NCI-H82 (cell line): ENCODE results near the gene MAP6D1.

ENCODE experiments used
- DNase-seq: peaks from one replicate; lab custom pipeline; 2025; lab: John Stamatoyannopoulos, UW

Gene MAP6D1

GRCh38 chr3:183825456-183826161 lies at the start of gene MAP6D1:
MAP6D1 (minus strand) TSS chr3:183825577; CDS start chr3:183825547, 30 bp downstream.
- peak; percentile 86 for DNase-seq

GRCh38 chr3:183873914-183874313 lies 48.5 kb upstream of the MAP6D1 start:
- no peak for DNase-seq

GRCh38 chr3:183871541-183871940 lies 46.2 kb upstream of the MAP6D1 start:
- DNase-seq = no peak

GRCh38 chr3:183870563-183870962 lies 45.2 kb upstream of the MAP6D1 start:
- DNase-seq = no peak

- DNase-seq = no peak
Observed at GRCh38 chr3:183868796-183869195, 43.4 kb upstream of the MAP6D1 start.

- no peak for DNase-seq
Observed at GRCh38 chr3:183862610-183863009, 37.2 kb upstream of the MAP6D1 start.

GRCh38 chr3:183857863-183858262 lies 32.5 kb upstream of the MAP6D1 start:
- no peak for DNase-seq

- DNase-seq = no peak
Observed at GRCh38 chr3:183854318-183855035, 29.1 kb upstream of the MAP6D1 start.

- DNase-seq = no peak
Observed at GRCh38 chr3:183845608-183846288, 20.4 kb upstream of the MAP6D1 start.

GRCh38 chr3:183845090-183845489 lies 19.7 kb upstream of the MAP6D1 start:
- DNase-seq = no peak

- DNase-seq = no peak
Observed at GRCh38 chr3:183844606-183845005, 19.2 kb upstream of the MAP6D1 start.

- no peak for DNase-seq
Observed at GRCh38 chr3:183839751-183840150, 14.4 kb upstream of the MAP6D1 start.

- no peak for DNase-seq
Observed at GRCh38 chr3:183837894-183838293, 12.5 kb upstream of the MAP6D1 start.

GRCh38 chr3:183837390-183837789 lies 12.0 kb upstream of the MAP6D1 start:
- no peak for DNase-seq

- DNase-seq = no peak
Observed at GRCh38 chr3:183833516-183833915, 8.1 kb upstream of the MAP6D1 start.

- no peak for DNase-seq
Observed at GRCh38 chr3:183830187-183830586, 4.8 kb upstream of the MAP6D1 start.

GRCh38 chr3:183829466-183829865 lies 4.1 kb upstream of the MAP6D1 start:
- DNase-seq = no peak

- DNase-seq = no peak
Observed at GRCh38 chr3:183828538-183828870, 3.1 kb upstream of the MAP6D1 start.

GRCh38 chr3:183827809-183828537 lies 2.6 kb upstream of the MAP6D1 start:
- no peak for DNase-seq

- DNase-seq = no peak
Observed at GRCh38 chr3:183826448-183827250, 1.3 kb upstream of the MAP6D1 start.

GRCh38 chr3:183824761-183825455 lies 469 bp downstream of the MAP6D1 start:
- peak; percentile 59 for DNase-seq
